ENCODE measurements around the gene CPLANE2. TPM values are rescaled to one million over a fixed set of nuclear protein-coding genes. Genes with fewer than 3 reads are reported as not detected.
"Not testable (repeated sequence)": the region's sequence is repeated elsewhere in the genome, so short reads cannot be mapped to it uniquely, and the experiment has no call there.

The CPLANE2 gene
- total and polyA plus RNA-seq, 2 of the 4 experiments (the other 2 are of a cell fraction): 3.2 to 5.8 TPM

DNA sequence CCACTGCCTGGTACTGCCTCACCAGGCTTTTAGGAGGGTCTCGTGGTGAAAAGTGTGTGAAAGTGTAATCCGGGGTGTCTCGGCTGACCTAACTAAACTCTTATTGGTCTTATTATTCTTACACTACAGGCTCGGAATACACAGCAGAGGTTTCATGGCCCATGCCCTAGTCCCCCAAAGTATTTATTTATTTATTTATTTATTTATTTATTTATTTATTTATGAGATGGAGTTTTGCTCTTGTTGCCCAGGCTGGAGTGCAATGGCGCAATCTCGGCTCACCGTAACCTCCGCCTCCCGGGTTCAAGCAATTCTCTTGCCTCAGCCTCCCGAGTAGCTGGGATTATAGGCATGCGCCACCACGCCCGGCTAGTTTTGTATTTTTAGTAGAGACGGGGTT lies 21.7 kb downstream of the CPLANE2 start:
- H3K27ac ChIP-seq (ENCODE audit: insufficient read depth, low read length); H4K5ac ChIP-seq (ENCODE audit: low read depth, low read length); H3K4me2 ChIP-seq (ENCODE audit: low read depth, low read length); H3K14ac ChIP-seq (replicated peaks; ENCODE audit: low read depth, low read length); H3K56ac ChIP-seq (ENCODE audit: extremely low read depth, insufficient read depth, low read length); H3K18ac ChIP-seq (ENCODE audit: low read depth, low read length); H3K4ac ChIP-seq (ENCODE audit: low read depth, low read length); H3K79me1 ChIP-seq (ENCODE audit: low read depth in 1 of 2, low read length in 2 of 2); dilution Hi-C loops (cut with HindIII; ENCODE audit: low sequenced_read_pairs, unreplicated experiment); H4K91ac ChIP-seq (ENCODE audit: insufficient read depth, low read depth, low read length); H3K9me1 ChIP-seq (ENCODE audit: insufficient read depth, low read length); H2BK5ac ChIP-seq (ENCODE audit: low read depth, low read length, poor library complexity, severe bottlenecking); H4K20me1 ChIP-seq (ENCODE audit: insufficient read depth, low read length); H2AK9ac ChIP-seq (replicated peaks; ENCODE audit: low read depth, low read length, poor library complexity); H3K36me3 ChIP-seq (ENCODE audit: control insufficient read depth, insufficient read depth, low read length); H2AK5ac ChIP-seq (ENCODE audit: low read depth, low read length); H3K9ac ChIP-seq (ENCODE audit: low read depth, low read length); intact Hi-C loops (cut with micrococcal nuclease); BruUV-seq (replicated peaks); H2BK15ac ChIP-seq (ENCODE audit: low read depth, low read length); H3K4me1 ChIP-seq (ENCODE audit: control insufficient read depth, insufficient read depth, low read length); DNase-seq; H4K8ac ChIP-seq (ENCODE audit: low read depth in 2 of 2, low read length in 2 of 2); H3K4me3 ChIP-seq (ENCODE audit: insufficient read depth, low read depth, low read length); H2BK20ac ChIP-seq (ENCODE audit: low read depth, low read length); H2BK120ac ChIP-seq (ENCODE audit: low read depth, low read length); H3K23ac ChIP-seq (ENCODE audit: low read depth, low read length); H3K27me3 ChIP-seq (ENCODE audit: control insufficient read depth, insufficient read depth, low read length); CTCF ChIA-PET; H3K9me3 ChIP-seq (ENCODE audit: control insufficient read depth, insufficient read depth, low read length); in situ Hi-C loops (cut with MboI; ENCODE audit: low sequenced_read_pairs); ATAC-seq (ENCODE audit: low read depth); H2AFZ ChIP-seq (replicated peaks; ENCODE audit: low read length, poor library complexity): not testable (repeated sequence)
- WGBS, 2 experiments (ENCODE audit: extremely low coverage in 2 of 2, insufficient read length in 1 of 2): no CpG with 5 or more reads among the region's 14 CpGs
- POLR2A ChIA-PET (ENCODE audit: unreplicated experiment): interaction anchor here (0.6 kb wide), 1 partner anchor 94 kb away, joined by 4 read pairs; no protein-coding TSS in a partner anchor

DNA sequence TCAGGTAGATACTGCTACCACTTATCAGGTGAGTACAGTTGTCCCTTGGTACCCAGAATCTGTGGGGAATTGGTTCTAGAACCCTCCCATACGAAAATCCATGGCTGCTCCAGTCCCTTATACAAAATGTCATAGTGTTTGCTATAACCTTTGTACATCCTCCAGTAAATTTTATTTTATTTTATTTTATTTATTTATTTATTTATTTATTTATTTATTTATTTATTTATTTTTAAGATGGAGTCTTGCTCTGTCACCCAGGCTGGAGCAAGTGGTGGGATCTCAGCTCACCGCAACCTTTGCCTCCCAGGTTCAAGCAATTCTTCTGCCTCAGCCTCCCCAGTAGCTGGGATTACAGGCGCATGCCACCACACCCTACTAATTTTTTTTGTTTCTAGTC lies 23.4 kb downstream of the CPLANE2 start:
- H3K4me3 ChIP-seq (ENCODE audit: insufficient read depth, low read depth, low read length); H2AK5ac ChIP-seq (ENCODE audit: low read depth, low read length); H3K9me3 ChIP-seq (ENCODE audit: control insufficient read depth, insufficient read depth, low read length); H2AK9ac ChIP-seq (replicated peaks; ENCODE audit: low read depth, low read length, poor library complexity); H4K20me1 ChIP-seq (ENCODE audit: insufficient read depth, low read length); H2BK20ac ChIP-seq (ENCODE audit: low read depth, low read length); H3K4me2 ChIP-seq (ENCODE audit: low read depth, low read length); H3K56ac ChIP-seq (ENCODE audit: extremely low read depth, insufficient read depth, low read length); H3K4me1 ChIP-seq (ENCODE audit: control insufficient read depth, insufficient read depth, low read length); H3K18ac ChIP-seq (ENCODE audit: low read depth, low read length); H3K27me3 ChIP-seq (ENCODE audit: control insufficient read depth, insufficient read depth, low read length); dilution Hi-C loops (cut with HindIII; ENCODE audit: low sequenced_read_pairs, unreplicated experiment); H4K91ac ChIP-seq (ENCODE audit: insufficient read depth, low read depth, low read length); H3K27ac ChIP-seq (ENCODE audit: insufficient read depth, low read length); POLR2A ChIA-PET (ENCODE audit: unreplicated experiment); H4K5ac ChIP-seq (ENCODE audit: low read depth, low read length); ATAC-seq (ENCODE audit: low read depth); DNase-seq; H4K8ac ChIP-seq (ENCODE audit: low read depth in 2 of 2, low read length in 2 of 2); H3K36me3 ChIP-seq (ENCODE audit: control insufficient read depth, insufficient read depth, low read length); H3K9ac ChIP-seq (ENCODE audit: low read depth, low read length); H3K4ac ChIP-seq (ENCODE audit: low read depth, low read length); H3K23ac ChIP-seq (ENCODE audit: low read depth, low read length); intact Hi-C loops (cut with micrococcal nuclease); H2BK15ac ChIP-seq (ENCODE audit: low read depth, low read length); BruUV-seq (replicated peaks); H3K9me1 ChIP-seq (ENCODE audit: insufficient read depth, low read length); in situ Hi-C loops (cut with MboI; ENCODE audit: low sequenced_read_pairs); H2BK120ac ChIP-seq (ENCODE audit: low read depth, low read length); CTCF ChIA-PET; H3K79me1 ChIP-seq (ENCODE audit: low read depth in 1 of 2, low read length in 2 of 2); H2AFZ ChIP-seq (replicated peaks; ENCODE audit: low read length, poor library complexity); H2BK5ac ChIP-seq (ENCODE audit: low read depth, low read length, poor library complexity, severe bottlenecking); H3K14ac ChIP-seq (replicated peaks; ENCODE audit: low read depth, low read length): not testable (repeated sequence)
- WGBS, 2 experiments (ENCODE audit: extremely low coverage in 2 of 2, insufficient read length in 1 of 2): no CpG with 5 or more reads among the region's 3 CpGs

All from IMR-90 (cell line).